ENCODE results near the gene RNF121.

DNA sequence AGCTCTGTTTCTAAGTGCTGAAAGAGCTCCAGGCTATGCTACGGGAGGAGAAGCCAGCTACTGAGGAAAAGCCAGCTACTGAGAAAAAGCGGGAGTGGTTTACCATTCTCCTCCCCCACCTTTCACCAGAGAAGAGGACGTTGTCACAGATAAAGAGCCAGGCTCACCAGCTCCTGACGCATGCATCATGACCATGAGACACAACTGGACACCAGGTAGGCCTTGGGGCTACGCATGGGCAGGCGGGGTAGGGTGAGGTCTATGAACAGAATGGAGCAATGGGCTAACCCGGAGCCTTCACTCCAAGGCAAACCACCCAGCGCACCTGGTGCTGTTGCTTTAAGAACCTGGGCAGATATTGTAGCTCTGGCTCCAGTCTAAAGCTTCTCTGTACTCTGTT, 71.0 kb downstream of the RNF121 start:
- TF ChIP-seq, protein P1, sequence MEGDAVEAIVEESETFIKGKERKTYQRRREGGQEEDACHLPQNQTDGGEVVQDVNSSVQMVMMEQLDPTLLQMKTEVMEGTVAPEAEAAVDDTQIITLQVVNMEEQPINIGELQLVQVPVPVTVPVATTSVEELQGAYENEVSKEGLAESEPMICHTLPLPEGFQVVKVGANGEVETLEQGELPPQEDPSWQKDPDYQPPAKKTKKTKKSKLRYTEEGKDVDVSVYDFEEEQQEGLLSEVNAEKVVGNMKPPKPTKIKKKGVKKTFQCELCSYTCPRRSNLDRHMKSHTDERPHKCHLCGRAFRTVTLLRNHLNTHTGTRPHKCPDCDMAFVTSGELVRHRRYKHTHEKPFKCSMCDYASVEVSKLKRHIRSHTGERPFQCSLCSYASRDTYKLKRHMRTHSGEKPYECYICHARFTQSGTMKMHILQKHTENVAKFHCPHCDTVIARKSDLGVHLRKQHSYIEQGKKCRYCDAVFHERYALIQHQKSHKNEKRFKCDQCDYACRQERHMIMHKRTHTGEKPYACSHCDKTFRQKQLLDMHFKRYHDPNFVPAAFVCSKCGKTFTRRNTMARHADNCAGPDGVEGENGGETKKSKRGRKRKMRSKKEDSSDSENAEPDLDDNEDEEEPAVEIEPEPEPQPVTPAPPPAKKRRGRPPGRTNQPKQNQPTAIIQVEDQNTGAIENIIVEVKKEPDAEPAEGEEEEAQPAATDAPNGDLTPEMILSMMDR (IDR thresholded peaks at IDR 0.05): no peak
- no peak for TF ChIP-seq EZH2 (IDR thresholded peaks at IDR 0.05; ENCODE audit: borderline replicate concordance, insufficient read depth, low read depth, low read length, poor library complexity, severe bottlenecking)
